Caco-2 (cell line): ENCODE measurements around the gene CDH11. TPM values are rescaled to one million over a fixed set of nuclear protein-coding genes. Genes with fewer than 3 reads are reported as not detected.

Experiments used
- BruUV-seq: library from RNA; stranded (reverse); fragments of 400-500 nt; replicated peaks from 2 replicates; lab custom pipeline; 2021; lab: Mats Ljungman, UMichigan
- CTCF ChIA-PET: fragments of 300-600 bp; sonication (Branson Sonifier 250); formaldehyde crosslinking; loops from one replicate; lab custom pipeline; 2022; ENCODE audit warnings: antibody characterized with exemption; lab: Charles Lee
- POLR2A ChIA-PET: fragments of 300-600 bp; sonication (Branson Sonifier 250); formaldehyde crosslinking; loops from one replicate; lab custom pipeline; 2022; ENCODE audit warnings: antibody characterized with exemption; lab: Charles Lee
- DNase-seq, 2 experiments: peaks; one replicate each; pipeline versions ENCODE4 v3.0.0 to v3.0.0-alpha.2; 2020 to 2022
- H3K27me3 ChIP-seq: replicated peaks from 2 replicates; pipeline ENCODE4 v1.6.0; 2011; ENCODE audit warnings: low read length; ENCODE audit not compliant: control insufficient read depth, insufficient read depth
- H3K36me3 ChIP-seq: 2 replicates; pipeline ENCODE4 v1.5.1; 2011; ENCODE audit warnings: low read length; ENCODE audit not compliant: control insufficient read depth, insufficient read depth
- H3K4me1 ChIP-seq: fragments of 250-450 bp; sonication (Bioruptor Pico); 2 replicates; pipeline ENCODE4 v1.5.1; 2020; ENCODE audit warnings: mild to moderate bottlenecking
- H3K4me3 ChIP-seq: 2 replicates; pipeline ENCODE4 v1.5.1; 2011; ENCODE audit warnings: low read depth, mild to moderate bottlenecking, control low read depth, low read length
- H3K9me3 ChIP-seq: fragments of 250-450 bp; sonication (Bioruptor Pico); 2 replicates; pipeline ENCODE4 v1.5.1; 2020; ENCODE audit warnings: mild to moderate bottlenecking, moderate library complexity
- H3K27ac Mint-ChIP-seq: one replicate; pipeline ENCODE4 v1.8.0; 2022; ENCODE audit warnings: mixed read lengths; ENCODE audit not compliant: unreplicated experiment
- H3K27me3 Mint-ChIP-seq: one replicate; pipeline ENCODE4 v1.8.0; 2022; ENCODE audit warnings: mixed read lengths; ENCODE audit not compliant: insufficient read depth, unreplicated experiment
- H3K36me3 Mint-ChIP-seq: one replicate; pipeline ENCODE4 v1.8.0; 2022; ENCODE audit warnings: mild to moderate bottlenecking, mixed read lengths; ENCODE audit not compliant: insufficient read depth, unreplicated experiment
- H3K4me1 Mint-ChIP-seq: one replicate; pipeline ENCODE4 v1.8.0; 2022; ENCODE audit warnings: low read depth, mixed read lengths; ENCODE audit not compliant: unreplicated experiment
- H3K4me3 Mint-ChIP-seq: one replicate; pipeline ENCODE4 v1.8.0; 2022; ENCODE audit warnings: mild to moderate bottlenecking, moderate library complexity, mixed read lengths; ENCODE audit not compliant: unreplicated experiment
- H3K9me3 Mint-ChIP-seq: one replicate; pipeline ENCODE4 v1.8.0; 2022; ENCODE audit warnings: mixed read lengths; ENCODE audit not compliant: unreplicated experiment
- intact Hi-C: fragments of 100-400 bp; cut with micrococcal nuclease; formaldehyde crosslinking; loops from one replicate; pipeline ENCODE4 v1.10.0; 2022; ENCODE audit not compliant: unreplicated experiment
- total RNA-seq: library from RNA; stranded (reverse); gene quantifications from 2 replicates; pipeline ENCODE4 v1.2.3, GENCODE V29; 2022
- TF ChIP-seq, protein P1 (sequence below), 2 experiments: fragments of 200-600 bp in 1 of 2; IDR thresholded peaks; 1 replicate in 1 of 2; 2 replicates in 1 of 2; pipeline versions ENCODE4 v1.5.1 to v1.8.0; 2011 to 2022; ENCODE audit warnings: antibody characterized with exemption in 1 of 2, control low read depth in 1 of 2, inconsistent platforms in 1 of 2, low read depth in 1 of 2, low read length in 1 of 2, mild to moderate bottlenecking in 1 of 2, moderate library complexity in 1 of 2; ENCODE audit not compliant: insufficient read depth in 1 of 2, severe bottlenecking in 1 of 2, unreplicated experiment in 1 of 2

Gene CDH11
- total RNA-seq, 1 experiment from 2014 or later: not detected

DNA sequence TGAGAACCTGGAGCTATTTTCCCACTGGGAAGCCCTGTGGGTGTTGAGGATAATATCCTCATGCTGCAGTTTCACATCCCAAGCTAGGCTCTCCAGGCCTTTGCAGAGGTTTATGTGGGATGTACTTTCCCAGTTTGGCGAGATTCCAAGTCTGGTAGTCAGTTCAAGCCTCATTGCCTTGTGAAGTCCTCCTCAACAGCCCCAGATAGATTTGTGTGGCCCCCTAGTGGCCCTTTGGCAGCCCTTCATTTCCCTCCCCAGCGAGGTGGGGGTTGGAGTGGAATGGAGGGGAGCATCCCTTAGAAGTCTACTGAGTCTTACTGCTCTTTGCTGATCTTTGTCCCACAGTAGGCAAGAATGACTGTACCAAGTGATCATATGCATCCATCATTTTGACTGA is 137.9 kb downstream of the CDH11 start:
- CTCF ChIA-PET: no interaction called here
- H3K4me3 Mint-ChIP-seq: no peak overlapping the region
- intact Hi-C loops: no loop called here
- no peaks in the 10 kb centered on the region for H3K36me3 Mint-ChIP-seq
- H3K9me3 Mint-ChIP-seq: no peaks in the 10 kb centered on the region
- no peaks in the 10 kb centered on the region for H3K4me1 Mint-ChIP-seq
- DNase-seq: peak; percentile 43 to 51
- H3K27ac Mint-ChIP-seq: no peak overlapping the region
- TF ChIP-seq, protein P1, sequence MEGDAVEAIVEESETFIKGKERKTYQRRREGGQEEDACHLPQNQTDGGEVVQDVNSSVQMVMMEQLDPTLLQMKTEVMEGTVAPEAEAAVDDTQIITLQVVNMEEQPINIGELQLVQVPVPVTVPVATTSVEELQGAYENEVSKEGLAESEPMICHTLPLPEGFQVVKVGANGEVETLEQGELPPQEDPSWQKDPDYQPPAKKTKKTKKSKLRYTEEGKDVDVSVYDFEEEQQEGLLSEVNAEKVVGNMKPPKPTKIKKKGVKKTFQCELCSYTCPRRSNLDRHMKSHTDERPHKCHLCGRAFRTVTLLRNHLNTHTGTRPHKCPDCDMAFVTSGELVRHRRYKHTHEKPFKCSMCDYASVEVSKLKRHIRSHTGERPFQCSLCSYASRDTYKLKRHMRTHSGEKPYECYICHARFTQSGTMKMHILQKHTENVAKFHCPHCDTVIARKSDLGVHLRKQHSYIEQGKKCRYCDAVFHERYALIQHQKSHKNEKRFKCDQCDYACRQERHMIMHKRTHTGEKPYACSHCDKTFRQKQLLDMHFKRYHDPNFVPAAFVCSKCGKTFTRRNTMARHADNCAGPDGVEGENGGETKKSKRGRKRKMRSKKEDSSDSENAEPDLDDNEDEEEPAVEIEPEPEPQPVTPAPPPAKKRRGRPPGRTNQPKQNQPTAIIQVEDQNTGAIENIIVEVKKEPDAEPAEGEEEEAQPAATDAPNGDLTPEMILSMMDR (IDR thresholded peaks at IDR 0.05; ENCODE audit: insufficient read depth in 1 of 2, low read depth in 1 of 2, low read length in 1 of 2, severe bottlenecking in 1 of 2, unreplicated experiment in 1 of 2): peak; percentile 54 to 67
- POLR2A ChIA-PET: no interaction called here
- Histone ChIP-seq H3K4me1 (no peaks in the 10 kb centered on the region), H3K9me3 (no peaks in the 10 kb centered on the region), H3K36me3 (no peaks in the 10 kb centered on the region), H3K27me3 (no peaks in the 10 kb centered on the region), H3K4me3 (no peak overlapping the region)
- no TSS peak for BruUV-seq
- peaks cover 20% of the 10 kb centered on the region for H3K27me3 Mint-ChIP-seq

DNA sequence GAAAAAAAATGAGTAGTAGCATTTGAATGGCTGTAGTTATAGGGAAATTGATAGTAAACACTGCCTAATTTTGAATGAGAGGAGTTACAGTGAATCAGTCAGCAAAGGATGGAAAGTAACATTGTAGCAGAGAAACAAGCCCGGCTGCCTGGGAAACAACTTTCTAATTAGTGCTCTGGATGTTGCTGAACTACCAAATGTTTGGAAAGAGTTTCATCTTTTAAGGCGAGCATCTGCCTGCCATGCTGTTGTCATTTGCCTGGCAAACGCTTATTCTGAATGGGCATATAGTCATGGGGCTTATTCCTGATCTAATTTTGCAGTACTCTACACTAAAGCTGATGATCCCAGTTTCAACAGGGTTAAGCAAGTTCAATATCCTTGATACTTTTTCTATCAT is 138.6 kb downstream of the CDH11 start:
- no peak overlapping the region for H3K4me3 Mint-ChIP-seq
- intact Hi-C loops: no loop called here
- no peaks in the 10 kb centered on the region for H3K9me3 Mint-ChIP-seq
- no peaks in the 10 kb centered on the region for H3K36me3 Mint-ChIP-seq
- ChIA-PET CTCF (no interaction called here), POLR2A (no interaction called here)
- Histone ChIP-seq H3K9me3 (no peaks in the 10 kb centered on the region), H3K4me1 (no peaks in the 10 kb centered on the region), H3K27me3 (no peaks in the 10 kb centered on the region), H3K36me3 (no peaks in the 10 kb centered on the region), H3K4me3 (no peak overlapping the region)
- no peak for DNase-seq
- H3K27ac Mint-ChIP-seq: no peak overlapping the region
- TF ChIP-seq, protein P1 (IDR thresholded peaks at IDR 0.05; ENCODE audit: insufficient read depth in 1 of 2, low read depth in 1 of 2, low read length in 1 of 2, severe bottlenecking in 1 of 2, unreplicated experiment in 1 of 2): no peak
- no TSS peak for BruUV-seq
- peaks cover 18% of the 10 kb centered on the region for H3K27me3 Mint-ChIP-seq
- no peaks in the 10 kb centered on the region for H3K4me1 Mint-ChIP-seq

- no peak overlapping the region for H3K27ac Mint-ChIP-seq
- TF ChIP-seq, protein P1 (IDR thresholded peaks at IDR 0.05; ENCODE audit: insufficient read depth in 1 of 2, low read depth in 1 of 2, low read length in 1 of 2, severe bottlenecking in 1 of 2, unreplicated experiment in 1 of 2): no peak
- no peaks in the 10 kb centered on the region for H3K36me3 ChIP-seq
- ChIA-PET POLR2A (no interaction called here), CTCF (no interaction called here)
- H3K4me3 Mint-ChIP-seq: no peak overlapping the region
- no peaks in the 10 kb centered on the region for H3K4me1 ChIP-seq
- no peaks in the 10 kb centered on the region for H3K36me3 Mint-ChIP-seq
- H3K9me3 ChIP-seq: no peaks in the 10 kb centered on the region
- no peak for DNase-seq
- intact Hi-C loops: no loop called here
- H3K27me3 Mint-ChIP-seq: peaks cover 15% of the 10 kb centered on the region
- no TSS peak for BruUV-seq
- H3K9me3 Mint-ChIP-seq: no peaks in the 10 kb centered on the region
- no peaks in the 10 kb centered on the region for H3K27me3 ChIP-seq
- no peaks in the 10 kb centered on the region for H3K4me1 Mint-ChIP-seq
- no peak overlapping the region for H3K4me3 ChIP-seq
Measured at GRCh38 chr16:64982581-64982980, 139.3 kb downstream of the CDH11 start.
